SU-DHL-6 (cell line): ENCODE results near the gene SMPDL3B.

ENCODE experiments used
- CTCF ChIP-seq: fragments of 200-600 bp; sonication (generic); IDR thresholded peaks from one replicate; pipeline ENCODE4 v1.5.1; 2017; ENCODE audit warnings: antibody characterized with exemption, mild to moderate bottlenecking, low read length, moderate library complexity; ENCODE audit not compliant: insufficient read depth, poor library complexity, severe bottlenecking
- EZH2phosphoT487 ChIP-seq: fragments of 200-600 bp; sonication (generic), shearing (Covaris generic); conservative IDR thresholded peaks from 2 replicates; pipeline ENCODE4 v1.6.1; 2018; ENCODE audit warnings: mild to moderate bottlenecking, antibody characterized with exemption, low read length, moderate library complexity, mixed read lengths

GRCh38 chr1:27949027-27949426 is 14.2 kb downstream of the SMPDL3B start:
- no peak for TF ChIP-seq EZH2phosphoT487
- no peak for TF ChIP-seq CTCF
